Vagina (tissue), 2 donors: Measurements from ENCODE around the gene PRSS53. TPM values are rescaled to one million over a fixed set of nuclear protein-coding genes. Genes with fewer than 3 reads are reported as not detected.

Source experiments
- DNase-seq, 2 donors: peaks; one replicate each; pipeline ENCODE4 v3.0.0-alpha.2; 2017; ENCODE audit errors: extremely low spot score in 2 of 2
- H3K27ac ChIP-seq: fragments of 200-600 bp; sonication (generic); one replicate; pipeline ENCODE4 v1.5.1; 2019
- H3K27me3 ChIP-seq: fragments of 200-600 bp; sonication (generic); one replicate; pipeline ENCODE4 v1.5.1; 2019
- H3K36me3 ChIP-seq, 2 donors: fragments of 200-600 bp; sonication (generic); one replicate each; pipeline ENCODE4 v1.5.1; 2017 to 2019
- H3K4me1 ChIP-seq: fragments of 200-600 bp; sonication (generic); one replicate; pipeline ENCODE4 v1.5.1; 2019
- H3K4me3 ChIP-seq, 2 donors: fragments of 200-600 bp; sonication (generic); 1 replicate in 1 of 2; 2 replicates in 1 of 2; pipeline ENCODE4 v1.5.1; 2016 to 2019
- H3K9me3 ChIP-seq: fragments of 200-600 bp; sonication (generic); one replicate; pipeline ENCODE4 v1.5.1; 2019
- POLR2A ChIP-seq, 2 donors: fragments of 450-650 bp; IDR thresholded peaks; one replicate each; pipeline ENCODE4 v1.6.1; 2017; ENCODE audit warnings: antibody characterized with exemption in 2 of 2, mild to moderate bottlenecking in 2 of 2, moderate library complexity in 2 of 2
- POLR2AphosphoS5 ChIP-seq, 2 donors: sonication (generic); formaldehyde crosslinking; IDR thresholded peaks; one replicate each; pipeline ENCODE4 v1.9.0; 2017; ENCODE audit warnings: antibody characterized with exemption in 2 of 2, mild to moderate bottlenecking in 2 of 2, low read depth in 1 of 2; ENCODE audit not compliant: insufficient read depth in 1 of 2
- intact Hi-C: fragments of 100-400 bp; cut with DNase I; formaldehyde crosslinking; loops from one replicate; pipeline ENCODE4 v1.15.1; 2023
- total RNA-seq: library from RNA; depleted of rRNA; stranded (reverse); fragments of >200 nt; gene quantifications from one replicate; pipeline ENCODE4 v1.2.3, GENCODE V29; 2016
- TF ChIP-seq, protein P1 (sequence below), 3 experiments: fragments of 450-650 bp in 2 of 3; fragments of 200-600 bp in 1 of 3; sonication (generic) in 1 of 3; IDR thresholded peaks; one replicate each; pipeline ENCODE4 v1.5.1; 2017 to 2019; ENCODE audit warnings: antibody characterized with exemption in 3 of 3, mild to moderate bottlenecking in 2 of 3, moderate library complexity in 2 of 3

The PRSS53 gene
- total RNA-seq, 1 donor from 2014 or later = 2.0 TPM

DNA sequence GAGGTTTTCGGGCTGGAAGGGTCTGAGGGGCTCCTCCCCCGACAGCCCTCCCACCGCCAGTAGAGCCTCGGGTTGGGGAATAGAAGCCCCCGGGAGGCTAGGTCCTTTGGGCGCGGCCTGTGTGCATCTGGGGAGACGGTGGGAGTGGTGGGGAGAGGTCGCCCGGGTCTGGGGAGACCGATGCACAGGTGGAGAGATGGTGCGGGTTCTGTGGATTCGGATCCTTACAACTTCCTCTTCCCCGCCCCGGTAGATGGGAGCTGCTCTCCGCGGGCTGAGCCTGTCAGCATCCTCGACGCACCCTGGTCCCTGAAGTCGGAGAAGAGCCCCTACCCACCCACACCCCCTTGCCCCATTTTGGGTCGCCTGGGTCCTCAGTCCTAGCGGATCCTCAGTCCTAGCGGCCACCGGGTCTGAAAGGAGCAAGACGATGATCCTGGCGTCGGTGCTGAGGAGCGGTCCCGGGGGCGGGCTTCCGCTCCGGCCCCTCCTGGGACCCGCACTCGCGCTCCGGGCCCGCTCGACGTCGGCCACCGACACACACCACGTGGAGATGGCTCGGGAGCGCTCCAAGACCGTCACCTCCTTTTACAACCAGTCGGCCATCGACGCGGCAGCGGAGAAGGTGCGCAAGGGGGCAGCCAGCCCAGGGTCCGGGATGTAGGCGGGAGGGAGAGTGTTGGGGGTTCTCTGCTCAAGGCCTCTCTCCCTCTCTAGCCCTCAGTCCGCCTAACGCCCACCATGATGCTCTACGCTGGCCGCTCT lies 20.2 kb upstream of the PRSS53 start:
- Histone ChIP-seq H3K4me1 (peaks cover 25% of the 10 kb centered on the region), H3K36me3 (peaks cover 0 to 32% of the 10 kb centered on the region in 2 donors)

GRCh38 chr16:31108035-31108793 lies 19.5 kb upstream of the PRSS53 start, which contains the start of gene BCKDK:
Gene BCKDK (plus strand): TSS chr16:31108386. CDS start chr16:31109224, 838 bp downstream.
- intact Hi-C loops = no loop called here
- Histone ChIP-seq H3K27me3 (no peaks in the 10 kb centered on the region), H3K4me1 (peaks cover 25% of the 10 kb centered on the region), H3K4me3 (peak within 1 kb of the TSS; percentile 87 to 93), H3K36me3 (peaks cover 0 to 32% of the 10 kb centered on the region in 2 donors), H3K27ac (peak within 1 kb of the TSS; percentile 93), H3K9me3 (no peaks in the 10 kb centered on the region)
- no peak for DNase-seq
- TF ChIP-seq POLR2AphosphoS5 (IDR thresholded peaks at IDR 0.05; ENCODE audit: insufficient read depth in 1 of 2, low read depth in 1 of 2) (peak in 1 of 2 donors; percentile 64), POLR2A (IDR thresholded peaks at IDR 0.05) (peak in 1 of 2 donors; percentile 45)
- TF ChIP-seq, protein P1, sequence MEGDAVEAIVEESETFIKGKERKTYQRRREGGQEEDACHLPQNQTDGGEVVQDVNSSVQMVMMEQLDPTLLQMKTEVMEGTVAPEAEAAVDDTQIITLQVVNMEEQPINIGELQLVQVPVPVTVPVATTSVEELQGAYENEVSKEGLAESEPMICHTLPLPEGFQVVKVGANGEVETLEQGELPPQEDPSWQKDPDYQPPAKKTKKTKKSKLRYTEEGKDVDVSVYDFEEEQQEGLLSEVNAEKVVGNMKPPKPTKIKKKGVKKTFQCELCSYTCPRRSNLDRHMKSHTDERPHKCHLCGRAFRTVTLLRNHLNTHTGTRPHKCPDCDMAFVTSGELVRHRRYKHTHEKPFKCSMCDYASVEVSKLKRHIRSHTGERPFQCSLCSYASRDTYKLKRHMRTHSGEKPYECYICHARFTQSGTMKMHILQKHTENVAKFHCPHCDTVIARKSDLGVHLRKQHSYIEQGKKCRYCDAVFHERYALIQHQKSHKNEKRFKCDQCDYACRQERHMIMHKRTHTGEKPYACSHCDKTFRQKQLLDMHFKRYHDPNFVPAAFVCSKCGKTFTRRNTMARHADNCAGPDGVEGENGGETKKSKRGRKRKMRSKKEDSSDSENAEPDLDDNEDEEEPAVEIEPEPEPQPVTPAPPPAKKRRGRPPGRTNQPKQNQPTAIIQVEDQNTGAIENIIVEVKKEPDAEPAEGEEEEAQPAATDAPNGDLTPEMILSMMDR (IDR thresholded peaks at IDR 0.05) = no peak

More for the DNA sequence above, 20.2 kb upstream of the PRSS53 start:
- DNase-seq = no peak
- intact Hi-C loops = no loop called here
- H3K27me3 ChIP-seq = no peaks in the 10 kb centered on the region
- peak overlapping the region; percentile 93 for H3K27ac ChIP-seq
- H3K9me3 ChIP-seq = no peaks in the 10 kb centered on the region
- H3K4me3 ChIP-seq = peak overlapping the region; percentile 87 to 93
- no peak for TF ChIP-seq POLR2A (IDR thresholded peaks at IDR 0.05)
- TF ChIP-seq POLR2AphosphoS5 (IDR thresholded peaks at IDR 0.05; ENCODE audit: insufficient read depth in 1 of 2, low read depth in 1 of 2) = no peak
- TF ChIP-seq, protein P1 (IDR thresholded peaks at IDR 0.05) = no peak

- Histone ChIP-seq H3K9me3 (no peaks in the 10 kb centered on the region), H3K27ac (no peak overlapping the region), H3K4me1 (peaks cover 25% of the 10 kb centered on the region), H3K27me3 (no peaks in the 10 kb centered on the region), H3K4me3 (no peak overlapping the region), H3K36me3 (peaks cover 0 to 31% of the 10 kb centered on the region in 2 donors)
- DNase-seq = no peak
- intact Hi-C loops = no loop called here
- TF ChIP-seq POLR2A (IDR thresholded peaks at IDR 0.05) = no peak
- TF ChIP-seq POLR2AphosphoS5 (IDR thresholded peaks at IDR 0.05; ENCODE audit: insufficient read depth in 1 of 2, low read depth in 1 of 2) = no peak
- TF ChIP-seq, protein P1 (IDR thresholded peaks at IDR 0.05) = no peak
Measured at GRCh38 chr16:31107465-31107867, 18.7 kb upstream of the PRSS53 start.

DNA sequence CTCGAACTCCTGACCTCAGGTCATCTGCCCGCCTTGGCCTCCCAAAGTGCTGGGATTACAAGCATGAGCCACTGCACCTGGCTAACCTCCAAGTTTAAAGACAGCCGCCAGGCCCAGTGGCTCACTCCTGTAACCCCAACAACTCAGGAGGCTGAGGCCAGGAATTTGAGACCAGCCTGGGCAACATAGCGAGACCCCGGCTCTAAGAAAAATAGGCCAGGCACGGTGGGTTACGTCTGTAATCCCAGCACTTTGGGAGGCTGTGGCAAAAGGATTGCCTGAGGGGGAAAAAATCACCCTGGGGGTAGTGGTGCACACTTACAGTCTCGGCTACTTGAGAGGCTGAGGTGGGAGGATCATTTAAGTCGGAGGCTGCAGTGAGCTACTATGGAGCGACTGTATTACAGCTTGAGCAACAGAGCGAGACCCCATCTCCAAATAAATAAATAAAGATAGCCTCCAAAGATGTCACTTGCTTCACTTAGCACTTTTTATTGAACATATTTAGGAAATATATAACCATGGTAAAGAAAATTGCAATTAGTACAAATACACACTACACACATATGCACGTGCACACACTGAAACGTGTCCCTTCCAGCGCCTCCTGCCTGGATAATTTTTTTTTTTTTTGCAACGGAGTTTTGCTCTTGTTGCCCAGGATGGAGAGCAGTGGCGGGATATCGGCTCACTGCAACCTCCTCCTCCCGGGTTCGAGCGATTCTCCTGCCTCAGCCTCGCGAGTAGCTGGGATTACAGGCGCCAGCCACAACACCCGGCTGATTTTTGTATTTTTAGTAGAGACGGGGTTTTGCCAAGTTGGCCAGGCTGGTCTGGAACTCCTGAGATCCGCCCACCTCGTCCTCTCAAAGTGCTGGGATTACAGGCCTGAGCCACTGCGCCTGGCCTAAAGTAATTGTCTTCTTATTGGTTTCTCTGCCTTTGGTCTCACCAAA lies 18.0 kb upstream of the PRSS53 start:
- Histone ChIP-seq H3K27ac (no peak overlapping the region), H3K9me3 (no peaks in the 10 kb centered on the region), H3K27me3 (no peaks in the 10 kb centered on the region), H3K4me3 (no peak overlapping the region), H3K36me3 (peaks cover 0 to 25% of the 10 kb centered on the region in 2 donors), H3K4me1 (peaks cover 25% of the 10 kb centered on the region)
- intact Hi-C loops = no loop called here
- DNase-seq = no peak
- TF ChIP-seq POLR2A (IDR thresholded peaks at IDR 0.05) (no peak), POLR2AphosphoS5 (IDR thresholded peaks at IDR 0.05; ENCODE audit: insufficient read depth in 1 of 2, low read depth in 1 of 2) (no peak)
- TF ChIP-seq, protein P1 (IDR thresholded peaks at IDR 0.05) = no peak
